ENCODE data around the gene PTCD1.
"Not testable (repeated sequence)": the region's sequence is repeated elsewhere in the genome, so short reads cannot be mapped to it uniquely, and the experiment has no call there.

PTCD1 gene

GRCh38 chr7:99447943-99448342, 9.3 kb upstream of the PTCD1 start:
- no peak for FAIRE-seq

- no peak for FAIRE-seq
Observed at GRCh38 chr7:99446096-99446495, 7.5 kb upstream of the PTCD1 start.

DNA sequence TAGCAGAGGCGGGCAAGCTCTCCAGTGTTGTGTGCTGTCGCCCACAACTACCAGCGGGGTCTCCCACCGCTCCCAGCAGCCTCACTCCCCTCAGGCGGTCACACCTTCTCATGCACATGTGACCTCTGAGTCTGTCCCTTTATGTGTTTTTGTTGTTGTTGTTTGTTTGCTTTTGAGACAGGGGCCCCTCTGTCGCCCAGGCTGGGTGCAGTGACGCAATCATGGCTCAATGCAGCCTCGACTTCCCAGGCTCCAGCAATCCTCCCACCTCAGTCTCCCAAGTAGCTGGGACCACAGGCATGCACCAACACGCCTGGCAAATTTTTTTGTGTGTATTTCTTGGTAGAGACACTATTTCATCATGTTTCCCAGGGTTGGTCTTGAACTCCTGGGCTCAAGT, 1.6 kb upstream of the PTCD1 start:
- FAIRE-seq: no peak

- no peak for FAIRE-seq
Observed at GRCh38 chr7:99437946-99438572, 539 bp downstream of the PTCD1 start.

DNA sequence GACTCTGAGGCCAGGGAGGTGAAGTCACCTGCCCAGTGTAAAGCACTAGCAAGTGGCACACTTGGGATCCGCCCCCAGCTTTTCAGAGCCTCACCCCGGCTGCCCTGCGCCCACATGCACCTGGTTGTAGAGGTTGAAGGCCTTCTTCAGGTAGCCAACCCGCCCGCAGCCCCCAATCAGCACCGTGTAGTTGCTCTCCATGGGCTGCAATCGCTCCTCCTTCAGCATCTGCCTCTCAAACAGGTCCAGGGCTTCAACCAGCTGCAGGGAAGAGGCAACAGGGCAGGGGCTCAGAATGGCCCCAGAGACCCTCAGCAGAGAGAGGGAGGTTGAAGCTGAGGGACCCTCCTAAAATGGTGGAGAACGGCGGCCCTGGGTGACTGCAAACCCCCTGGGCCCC, 5.4 kb downstream of the PTCD1 start:
- no peak for FAIRE-seq

DNA sequence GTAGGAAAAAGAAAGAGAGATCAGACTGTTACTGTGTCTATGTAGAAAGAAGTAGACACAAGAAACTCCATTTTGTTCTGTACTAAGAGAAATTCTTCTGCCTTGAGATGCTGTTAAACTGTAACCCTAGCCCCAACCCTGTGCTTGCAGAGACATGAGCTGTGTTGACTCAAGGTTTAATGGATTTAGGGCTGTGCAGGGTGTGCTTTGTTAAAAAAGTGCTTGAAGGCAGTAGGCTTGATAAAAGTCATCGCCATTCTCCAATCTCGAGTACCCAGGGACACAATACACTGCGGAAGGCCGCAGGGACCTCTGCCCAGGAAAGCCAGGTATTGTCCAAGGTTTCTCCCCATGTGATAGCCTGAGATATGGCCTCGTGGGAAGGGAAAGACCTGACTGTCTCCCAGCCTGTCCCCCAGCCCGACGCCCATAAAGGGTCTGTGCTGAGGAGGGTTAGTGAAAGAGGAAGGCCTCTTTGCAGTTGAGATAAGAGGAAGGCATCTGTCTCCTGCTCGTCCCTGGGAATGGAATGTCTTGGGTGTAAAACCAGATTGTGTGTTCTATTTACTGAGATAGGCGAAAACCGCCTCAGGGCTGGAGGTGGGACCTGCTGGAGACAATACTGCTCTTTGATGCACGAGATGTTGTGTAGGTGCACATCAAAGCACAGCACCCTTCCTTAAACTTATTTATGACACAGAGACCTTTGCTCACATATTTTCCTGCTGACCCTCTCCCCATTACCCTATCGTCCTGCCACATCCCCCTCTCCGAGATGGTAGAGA, 6.7 kb downstream of the PTCD1 start:
- FAIRE-seq: not testable (repeated sequence)

- no peak for FAIRE-seq
Observed at GRCh38 chr7:99429756-99430155, 8.8 kb downstream of the PTCD1 start.

- FAIRE-seq: no peak
Observed at GRCh38 chr7:99428972-99429566, 9.5 kb downstream of the PTCD1 start.

DNA sequence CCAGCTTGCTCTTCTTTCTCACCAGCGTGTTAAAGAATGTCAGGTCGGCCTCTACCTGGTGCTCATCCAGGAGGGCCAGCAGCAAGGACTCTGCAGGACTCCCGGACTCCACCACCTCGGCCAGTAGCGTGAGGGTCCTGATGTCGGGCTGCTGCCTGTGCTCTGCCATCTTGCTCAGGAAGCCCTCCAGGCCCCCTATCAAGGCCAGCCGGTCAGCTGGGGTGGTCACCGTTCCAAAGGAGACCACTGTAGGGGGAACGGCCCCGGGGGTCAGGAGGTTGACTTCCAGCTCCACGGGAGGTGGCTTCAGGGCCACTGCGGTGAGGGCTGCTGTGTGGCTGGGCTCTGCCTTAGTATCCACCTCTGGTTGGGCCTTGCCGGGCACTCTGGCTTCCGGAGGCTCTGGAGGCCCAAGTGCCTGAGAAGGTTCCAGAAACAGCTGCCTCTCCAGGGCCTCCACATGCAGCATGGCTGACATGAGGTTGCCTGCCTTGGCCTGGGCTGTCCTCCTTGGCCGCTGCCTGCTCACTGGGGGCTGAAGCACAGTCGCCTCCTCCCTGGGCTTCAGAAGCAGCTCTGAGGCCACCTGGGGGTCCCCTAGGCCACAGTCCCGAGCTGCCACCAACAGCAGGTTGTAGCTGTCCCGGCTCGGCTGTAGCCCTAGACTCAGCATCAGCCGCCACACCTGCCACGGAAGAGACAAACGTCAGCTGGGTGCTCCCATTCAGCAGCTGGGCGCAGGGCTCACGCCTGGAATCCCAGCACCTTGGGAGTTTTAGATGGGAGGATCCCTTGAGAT, 13.5 kb downstream of the PTCD1 start:
- no peak for FAIRE-seq

DNA sequence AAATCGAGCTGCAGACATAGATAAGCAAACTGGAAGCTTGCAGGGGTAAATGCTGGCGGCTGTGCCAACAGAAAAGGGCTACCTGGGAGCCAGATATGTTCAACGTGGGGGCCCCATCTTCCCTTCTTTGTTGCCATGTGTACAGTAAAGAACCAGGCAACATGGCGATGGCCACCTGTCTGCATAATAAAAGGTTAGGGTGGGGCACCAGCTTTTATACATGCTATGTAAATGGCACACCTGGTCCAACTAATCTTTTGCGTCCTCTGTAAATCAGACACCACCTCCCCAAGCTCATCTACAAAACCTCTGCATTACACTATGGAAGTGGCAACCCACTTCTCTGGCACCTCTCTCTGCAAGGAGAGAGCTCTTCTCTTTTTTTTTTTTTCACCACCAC, 16.0 kb downstream of the PTCD1 start:
- no peak for FAIRE-seq

GRCh38 chr7:99422186-99422585, 16.4 kb downstream of the PTCD1 start:
- no peak for FAIRE-seq

DNA sequence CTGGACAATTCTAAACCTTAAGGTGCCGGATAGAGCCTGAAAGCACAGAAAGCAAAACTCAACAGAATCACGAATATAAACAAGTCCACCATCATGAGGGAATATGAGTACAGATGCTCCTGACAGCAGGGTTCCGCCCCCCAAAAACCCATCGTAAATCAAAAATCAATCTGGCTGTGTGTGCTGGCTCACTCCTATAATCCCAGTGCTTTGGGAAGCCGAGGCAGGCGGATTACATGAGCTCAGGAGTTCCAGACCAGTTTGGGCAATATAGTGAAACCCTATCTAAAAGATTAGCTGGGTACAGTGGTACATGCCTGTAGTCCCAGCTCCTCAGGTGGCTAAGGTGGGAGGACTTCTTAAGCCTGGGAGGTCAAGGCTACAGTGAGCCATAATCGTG, 17.6 kb downstream of the PTCD1 start:
- no peak for FAIRE-seq

- no peak for FAIRE-seq
Observed at GRCh38 chr7:99420213-99420612, 18.4 kb downstream of the PTCD1 start.

- no peak for FAIRE-seq
Observed at GRCh38 chr7:99419323-99420021, 19.1 kb downstream of the PTCD1 start.

GRCh38 chr7:99418260-99418659, 20.3 kb downstream of the PTCD1 start:
- FAIRE-seq: no peak

DNA sequence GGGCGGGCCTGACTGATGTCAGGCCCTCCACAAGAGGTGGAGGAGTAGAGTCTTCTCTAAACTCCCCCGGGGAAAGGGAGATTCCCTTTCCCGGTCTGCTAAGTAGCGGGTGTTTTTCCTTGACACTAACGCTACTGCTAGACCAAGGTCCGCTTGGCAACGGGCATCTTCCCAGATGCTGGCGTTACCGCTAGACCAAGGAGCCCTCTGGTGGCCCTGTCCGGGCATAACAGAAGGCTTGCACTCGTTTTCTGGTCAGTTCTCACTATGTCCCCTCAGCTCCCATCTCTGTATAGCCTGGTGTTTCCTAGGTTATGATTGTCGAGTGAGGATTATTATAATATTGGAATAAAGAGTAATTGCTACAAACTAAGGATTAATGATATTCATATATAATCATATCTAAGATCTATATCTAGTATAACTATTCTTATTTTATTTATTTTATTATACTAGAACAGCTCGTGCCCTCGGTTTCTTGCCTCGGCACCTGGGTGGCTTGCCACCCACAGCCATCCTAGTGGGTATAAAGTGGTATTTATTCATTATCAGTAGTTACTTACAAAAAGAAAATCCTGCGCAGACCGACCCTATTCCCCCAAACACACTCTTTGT, 23.0 kb downstream of the PTCD1 start:
- peak; percentile 78 for FAIRE-seq

- FAIRE-seq: no peak
Observed at GRCh38 chr7:99410635-99411034, 28.0 kb downstream of the PTCD1 start.

DNA sequence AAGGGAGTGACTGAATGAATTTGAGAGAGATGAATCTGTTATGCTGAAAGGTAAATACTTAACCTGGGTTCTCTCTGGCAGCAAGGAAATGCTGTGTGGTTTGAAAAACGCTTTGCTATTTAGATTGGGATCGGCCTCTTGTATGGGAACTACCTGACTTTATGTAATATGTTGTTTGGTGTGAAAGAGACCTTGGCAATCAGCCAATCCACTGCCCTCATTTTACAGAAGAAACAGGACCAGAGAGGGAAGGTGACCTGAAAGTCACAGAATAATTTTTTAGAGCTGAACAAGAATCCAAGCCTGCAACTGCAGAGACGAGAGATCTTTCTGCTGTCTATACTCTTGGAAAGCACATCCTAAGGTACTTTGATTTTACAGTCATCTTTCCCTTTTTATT, 28.8 kb downstream of the PTCD1 start:
- FAIRE-seq: no peak

DNA sequence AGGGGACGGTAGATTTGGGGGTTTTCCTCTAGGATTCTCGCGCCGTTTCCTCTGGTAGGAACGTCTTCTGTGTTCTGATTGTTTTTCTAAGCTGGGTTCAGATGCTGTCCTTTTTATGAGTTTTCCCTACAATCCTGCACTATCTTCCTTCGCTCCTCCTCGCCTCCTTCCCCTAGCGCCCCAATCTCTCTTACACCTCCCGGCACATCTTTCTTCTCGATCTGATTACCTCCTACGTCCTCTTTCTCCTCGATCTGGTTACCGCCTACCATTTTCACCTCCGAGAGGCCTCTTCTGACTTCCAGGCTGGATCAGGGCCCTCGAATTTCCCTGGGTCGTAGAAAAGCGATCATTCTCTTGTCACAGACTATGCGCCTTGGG, 29.4 kb downstream of the PTCD1 start:
- no peak for FAIRE-seq

GRCh38 chr7:99408379-99409191, 30.0 kb downstream of the PTCD1 start, which contains the start of the genes BUD31 and PDAP1:
BUD31 (plus strand) TSS chr7:99408969; CDS start chr7:99411093, 2,124 bp downstream.
PDAP1 (minus strand) TSS chr7:99408597; CDS start chr7:99408548, 49 bp downstream.
- peak; percentile 81 for FAIRE-seq

DNA sequence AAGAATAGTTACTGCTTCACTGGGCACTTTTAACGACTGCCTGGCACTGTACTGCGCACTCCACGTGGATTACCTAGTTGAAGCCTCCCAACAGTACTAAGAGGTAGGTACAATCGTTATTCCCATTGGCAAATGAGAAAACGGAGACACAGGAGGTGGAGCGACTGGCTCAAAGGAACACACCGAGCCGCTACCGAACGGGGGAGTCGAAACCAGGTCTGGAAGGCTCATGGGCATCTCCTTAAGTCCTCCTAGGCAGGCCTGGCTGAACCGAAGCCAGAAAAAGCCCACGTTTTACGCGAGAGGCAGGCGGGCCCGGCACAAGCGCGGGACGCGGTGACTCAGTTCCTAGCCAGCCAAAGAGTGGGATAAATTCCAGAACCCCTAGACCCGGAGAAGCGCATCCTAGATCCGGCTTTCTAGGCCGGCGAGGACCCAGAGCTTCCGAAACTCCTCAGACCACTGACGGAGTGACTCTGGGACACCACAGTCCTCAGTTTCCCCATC, 30.7 kb downstream of the PTCD1 start:
- FAIRE-seq: no peak
